OCI-LY1 (cell line): ENCODE measurements around the gene TRPM2.

Experiments
- H2AFZ ChIP-seq: fragments of 200-600 bp; sonication (generic), shearing (Covaris generic); 2 replicates; pipeline ENCODE4 v1.6.0; 2014; ENCODE audit warnings: antibody characterized with exemption, mild to moderate bottlenecking, low read length
- H3F3A ChIP-seq: fragments of 200-600 bp; sonication (generic), shearing (Covaris generic); 2 replicates; pipeline ENCODE4 v1.6.0; 2014; ENCODE audit warnings: mild to moderate bottlenecking, antibody characterized with exemption, low read length, moderate library complexity; ENCODE audit not compliant: insufficient read depth
- H3K27ac ChIP-seq: fragments of 200-600 bp; sonication (generic); 2 replicates; pipeline ENCODE4 v1.5.1; 2014; ENCODE audit warnings: low read length, mixed run types, mild to moderate bottlenecking, low read depth; ENCODE audit not compliant: poor library complexity, severe bottlenecking
- H3K27me3 ChIP-seq: fragments of 200-600 bp; sonication (generic); 2 replicates; pipeline ENCODE4 v1.6.0; 2014; ENCODE audit warnings: antibody characterized with exemption, mild to moderate bottlenecking, low read length, moderate library complexity; ENCODE audit not compliant: insufficient read depth
- H3K36me3 ChIP-seq: fragments of 200-600 bp; sonication (generic); 2 replicates; pipeline ENCODE4 v1.6.1; 2014; ENCODE audit warnings: mild to moderate bottlenecking, antibody characterized with exemption, low read length, moderate library complexity, mixed read lengths; ENCODE audit not compliant: insufficient read depth
- H3K4me1 ChIP-seq: fragments of 200-600 bp; sonication (generic); 2 replicates; pipeline ENCODE4 v1.5.1; 2014; ENCODE audit warnings: mild to moderate bottlenecking, low read length, moderate library complexity; ENCODE audit not compliant: insufficient read depth, severe bottlenecking
- H3K4me2 ChIP-seq: fragments of 200-600 bp; sonication (generic), shearing (Covaris generic); 2 replicates; pipeline ENCODE4 v1.6.1; 2014; ENCODE audit warnings: low read length
- H3K4me3 ChIP-seq: fragments of 200-600 bp; sonication (generic); 2 replicates; pipeline ENCODE4 v1.5.1; 2014; ENCODE audit warnings: low read length, low read depth, mild to moderate bottlenecking, mixed read lengths; ENCODE audit not compliant: poor library complexity, severe bottlenecking
- H3K79me2 ChIP-seq: fragments of 200-600 bp; shearing (Covaris generic); 2 replicates; pipeline ENCODE4 v1.6.1; 2016; ENCODE audit warnings: mixed run types, low read length, mixed read lengths; ENCODE audit not compliant: insufficient read depth
- H3K9ac ChIP-seq: fragments of 200-600 bp; sonication (generic), shearing (Covaris generic); 2 replicates; pipeline ENCODE4 v1.6.1; 2014; ENCODE audit warnings: mild to moderate bottlenecking, low read length, mixed read lengths
- H3K9me2 ChIP-seq: fragments of 200-600 bp; sonication (generic), shearing (Covaris generic); 2 replicates; pipeline ENCODE4 v1.6.1; 2014; ENCODE audit warnings: low read depth, mild to moderate bottlenecking, low read length, mixed read lengths
- H3K9me3 ChIP-seq: fragments of 200-600 bp; shearing (Covaris generic); 2 replicates; pipeline ENCODE4 v1.6.1; 2014; ENCODE audit warnings: low read length, mixed read lengths
- H4K20me1 ChIP-seq: fragments of 200-600 bp; sonication (generic), shearing (Covaris generic); 2 replicates; pipeline ENCODE4 v1.6.0; 2016; ENCODE audit warnings: mild to moderate bottlenecking, low read length; ENCODE audit not compliant: insufficient read depth
- EZH2 ChIP-seq: fragments of 200-600 bp; sonication (generic), shearing (Covaris generic); IDR thresholded peaks from 2 replicates; pipeline ENCODE4 v1.8.0; 2017; ENCODE audit warnings: borderline replicate concordance, mixed run types, mild to moderate bottlenecking, antibody characterized with exemption, low read length, moderate library complexity, mixed read lengths
- TF ChIP-seq, protein P1 (sequence below): fragments of 200-600 bp; sonication (generic), shearing (Covaris generic); IDR thresholded peaks from 2 replicates; pipeline ENCODE4 v1.5.1; 2017; ENCODE audit warnings: mild to moderate bottlenecking, antibody characterized with exemption, low read length, moderate library complexity, mixed read lengths

Gene TRPM2

GRCh38 chr21:44353191-44353970, at the start of gene TRPM2:
TRPM2 (plus strand) TSS chr21:44353621; CDS start chr21:44353701, 80 bp downstream.
- Histone ChIP-seq H3K4me1 (no peaks in the 10 kb centered on the region), H3K9ac (no peak within 1 kb of the TSS), H3K79me2 (no peaks in the 10 kb centered on the region), H2AFZ (no peak within 1 kb of the TSS), H3K27me3 (no peaks in the 10 kb centered on the region), H3F3A (no peaks in the 10 kb centered on the region), H3K4me2 (no peak within 1 kb of the TSS), H3K36me3 (no peaks in the 10 kb centered on the region), H3K27ac (no peak within 1 kb of the TSS), H3K9me2 (no peaks in the 10 kb centered on the region), H3K4me3 (no peak within 1 kb of the TSS), H4K20me1 (no peaks in the 10 kb centered on the region), H3K9me3 (no peaks in the 10 kb centered on the region)
- TF ChIP-seq EZH2 = no peak
- TF ChIP-seq, protein P1, sequence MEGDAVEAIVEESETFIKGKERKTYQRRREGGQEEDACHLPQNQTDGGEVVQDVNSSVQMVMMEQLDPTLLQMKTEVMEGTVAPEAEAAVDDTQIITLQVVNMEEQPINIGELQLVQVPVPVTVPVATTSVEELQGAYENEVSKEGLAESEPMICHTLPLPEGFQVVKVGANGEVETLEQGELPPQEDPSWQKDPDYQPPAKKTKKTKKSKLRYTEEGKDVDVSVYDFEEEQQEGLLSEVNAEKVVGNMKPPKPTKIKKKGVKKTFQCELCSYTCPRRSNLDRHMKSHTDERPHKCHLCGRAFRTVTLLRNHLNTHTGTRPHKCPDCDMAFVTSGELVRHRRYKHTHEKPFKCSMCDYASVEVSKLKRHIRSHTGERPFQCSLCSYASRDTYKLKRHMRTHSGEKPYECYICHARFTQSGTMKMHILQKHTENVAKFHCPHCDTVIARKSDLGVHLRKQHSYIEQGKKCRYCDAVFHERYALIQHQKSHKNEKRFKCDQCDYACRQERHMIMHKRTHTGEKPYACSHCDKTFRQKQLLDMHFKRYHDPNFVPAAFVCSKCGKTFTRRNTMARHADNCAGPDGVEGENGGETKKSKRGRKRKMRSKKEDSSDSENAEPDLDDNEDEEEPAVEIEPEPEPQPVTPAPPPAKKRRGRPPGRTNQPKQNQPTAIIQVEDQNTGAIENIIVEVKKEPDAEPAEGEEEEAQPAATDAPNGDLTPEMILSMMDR = no peak

GRCh38 chr21:44304011-44304616, 49.3 kb upstream of the TRPM2 start:
- Histone ChIP-seq H3K36me3 (peaks cover 13% of the 10 kb centered on the region; the same call in 1 of the 2 replicates), H3K9ac (no peak overlapping the region), H3F3A (no peaks in the 10 kb centered on the region), H3K27ac (peak overlapping the region; percentile 38), H3K27me3 (no peaks in the 10 kb centered on the region), H3K9me2 (no peaks in the 10 kb centered on the region), H2AFZ (no peak overlapping the region), H3K4me1 (peaks cover 44% of the 10 kb centered on the region), H4K20me1 (no peaks in the 10 kb centered on the region), H3K4me2 (peak overlapping the region; percentile 12; the same call in 1 of the 2 replicates), H3K79me2 (no peaks in the 10 kb centered on the region), H3K4me3 (no peak overlapping the region), H3K9me3 (no peaks in the 10 kb centered on the region)
- TF ChIP-seq, protein P1 = no peak
- no peak for TF ChIP-seq EZH2

- Histone ChIP-seq H3K9me2 (no peaks in the 10 kb centered on the region), H3K4me2 (no peak overlapping the region), H4K20me1 (no peaks in the 10 kb centered on the region), H3K36me3 (peaks cover 18% of the 10 kb centered on the region; the same call in 1 of the 2 replicates), H3K27me3 (no peaks in the 10 kb centered on the region), H3K4me3 (no peak overlapping the region), H3K9ac (no peak overlapping the region), H3K9me3 (no peaks in the 10 kb centered on the region), H2AFZ (no peak overlapping the region), H3K79me2 (no peaks in the 10 kb centered on the region), H3F3A (no peaks in the 10 kb centered on the region), H3K4me1 (peaks cover 37% of the 10 kb centered on the region), H3K27ac (no peak overlapping the region)
- no peak for TF ChIP-seq EZH2
- TF ChIP-seq, protein P1 = peak; percentile 77
Observed at GRCh38 chr21:44304877-44305293, 48.5 kb upstream of the TRPM2 start.
